Measurements from ENCODE around the gene GABRA4.

GRCh38 chr4:47038263-47038662, 44.9 kb upstream of the GABRA4 start:
- TF ChIP-seq CTCF (IDR thresholded peaks at IDR 0.05), result no peak
- TF ChIP-seq POLR2A (IDR thresholded peaks at IDR 0.05), result no peak
